Measurements from ENCODE around the gene EMP3.
"Not testable (repeated sequence)": the region's sequence is repeated elsewhere in the genome, so short reads cannot be mapped to it uniquely, and the experiment has no call there.

Gene EMP3, protein sequence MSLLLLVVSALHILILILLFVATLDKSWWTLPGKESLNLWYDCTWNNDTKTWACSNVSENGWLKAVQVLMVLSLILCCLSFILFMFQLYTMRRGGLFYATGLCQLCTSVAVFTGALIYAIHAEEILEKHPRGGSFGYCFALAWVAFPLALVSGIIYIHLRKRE

GRCh38 chr19:48325265-48325910, at the start of gene EMP3:
EMP3 (plus strand) TSS chr19:48325552; CDS start chr19:48326845, 1,293 bp downstream.
- no peak for DNase-seq

GRCh38 chr19:48279747-48280146, 45.6 kb upstream of the EMP3 start:
- no peak for DNase-seq

- no peak for DNase-seq
These were observed 41.4 kb upstream of the EMP3 start for GRCh38 chr19:48283908-48284307.

DNA sequence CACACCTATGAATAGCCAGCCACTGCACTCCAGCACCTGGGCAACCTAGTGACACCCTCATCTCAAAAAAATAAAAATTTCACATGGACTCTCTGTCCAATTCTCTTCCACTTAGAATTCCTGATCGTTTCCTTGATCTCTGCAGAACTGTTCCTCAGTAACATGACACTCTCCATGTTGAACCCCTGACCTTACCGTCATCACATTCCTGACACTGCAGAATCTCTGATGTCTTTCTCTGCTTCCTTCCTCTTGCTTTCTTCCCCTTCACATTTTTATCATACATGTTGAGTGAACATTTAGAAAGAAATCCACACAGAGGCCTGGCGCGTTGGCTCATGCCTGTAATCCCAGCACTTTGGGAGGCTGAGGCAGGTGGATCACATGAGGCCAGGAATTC, 40.5 kb upstream of the EMP3 start:
- no peak for DNase-seq

DNA sequence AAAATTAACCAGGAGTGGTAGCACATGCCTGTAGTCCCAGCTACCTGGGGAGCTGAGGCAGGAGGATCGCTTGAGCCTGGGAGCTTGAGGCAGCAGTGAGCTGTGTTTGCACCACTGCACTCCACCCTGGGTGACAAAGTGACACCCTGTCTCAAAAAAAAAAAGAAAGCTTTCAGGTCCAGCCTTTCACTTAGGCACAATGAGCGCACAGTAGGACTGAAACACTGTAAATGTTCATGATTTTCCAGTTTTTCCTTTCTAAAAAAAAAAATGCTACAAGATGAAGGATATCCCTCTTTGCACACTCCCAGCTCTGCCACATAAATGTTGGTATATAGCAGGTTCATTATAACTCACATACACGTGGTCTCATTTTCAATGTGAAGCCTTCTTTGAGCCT, 37.6 kb upstream of the EMP3 start:
- DNase-seq: no peak

DNA sequence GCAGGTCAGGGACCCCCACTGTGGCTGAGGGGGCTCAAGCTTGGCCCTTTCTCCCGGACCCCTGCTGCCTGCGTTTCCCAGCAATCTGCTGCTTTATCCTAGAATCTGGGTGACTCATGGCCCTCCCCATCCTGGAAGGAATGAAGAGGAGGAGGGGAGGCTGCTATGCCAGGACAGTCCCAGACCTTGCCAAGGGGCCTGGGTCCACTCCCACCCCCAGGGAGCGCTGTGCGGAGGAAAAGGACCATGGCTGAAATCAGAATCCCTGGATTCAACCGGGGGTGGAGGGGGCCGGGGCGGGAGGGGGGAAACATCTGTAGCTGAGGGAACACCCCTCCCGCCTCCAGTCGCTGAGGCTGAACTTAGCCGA, 35.0 kb upstream of the EMP3 start:
- no peak for DNase-seq

GRCh38 chr19:48290771-48291488, 34.4 kb upstream of the EMP3 start:
- DNase-seq: no peak

GRCh38 chr19:48291489-48291815, 33.9 kb upstream of the EMP3 start:
- DNase-seq: not testable (repeated sequence)

- DNase-seq: no peak
These were observed 32.6 kb upstream of the EMP3 start for GRCh38 chr19:48292798-48293197.

- no peak for DNase-seq
These were observed 29.9 kb upstream of the EMP3 start for GRCh38 chr19:48295458-48295857.

GRCh38 chr19:48296963-48297734, 28.2 kb upstream of the EMP3 start:
- no peak for DNase-seq

DNA sequence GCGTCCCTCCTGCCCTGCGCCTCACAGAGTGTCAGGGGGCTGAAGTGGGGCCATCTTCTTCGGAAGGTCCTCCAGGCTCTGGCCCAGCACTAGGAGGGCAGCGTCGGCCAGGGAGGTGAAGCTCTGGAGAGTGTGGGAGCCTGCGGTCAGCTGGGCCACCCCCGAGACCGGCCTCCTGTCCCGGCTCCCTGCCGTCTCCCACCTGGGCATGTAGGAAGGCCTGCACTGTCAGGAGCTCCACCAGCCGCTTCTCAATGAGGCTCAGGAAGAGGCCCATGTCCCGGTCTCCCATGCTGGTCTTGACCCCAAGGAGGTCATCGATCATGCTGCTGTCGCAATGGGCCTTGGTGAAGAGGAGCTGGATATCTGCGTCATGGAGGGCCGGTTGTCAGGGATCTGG, 27.4 kb upstream of the EMP3 start:
- no peak for DNase-seq

DNA sequence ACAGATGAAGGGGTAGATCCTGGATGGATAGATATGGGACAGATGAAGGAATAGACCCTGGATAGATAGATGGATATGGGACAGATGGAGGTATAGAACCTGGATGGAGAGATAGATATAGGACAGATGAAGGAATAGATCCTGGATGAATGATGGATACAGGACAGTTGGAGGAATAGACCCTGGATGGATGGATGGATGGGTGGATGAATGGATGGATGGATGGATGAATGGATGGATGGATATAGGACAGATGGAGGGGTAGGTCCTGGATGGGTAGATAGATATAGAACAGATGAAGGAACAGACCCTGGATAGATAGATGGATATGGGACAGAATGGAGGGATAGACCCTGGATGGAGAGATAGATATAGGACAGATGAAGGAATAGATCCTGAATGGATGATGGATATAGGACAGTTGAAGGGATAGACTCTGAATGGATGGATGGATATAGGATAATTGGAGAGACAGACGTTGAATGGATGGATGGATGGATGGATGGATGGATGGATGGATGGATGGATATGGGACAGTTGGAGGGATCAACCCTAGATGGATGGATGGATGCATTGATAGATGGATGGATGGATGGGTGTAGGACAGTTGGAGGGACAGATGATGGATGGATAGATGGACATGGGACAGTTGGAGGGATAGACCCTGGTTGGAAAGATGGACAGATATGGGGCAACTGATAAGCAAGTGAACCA, 23.3 kb upstream of the EMP3 start:
- no peak for DNase-seq

- no peak for DNase-seq
These were observed 22.8 kb upstream of the EMP3 start for GRCh38 chr19:48302600-48302959.

DNA sequence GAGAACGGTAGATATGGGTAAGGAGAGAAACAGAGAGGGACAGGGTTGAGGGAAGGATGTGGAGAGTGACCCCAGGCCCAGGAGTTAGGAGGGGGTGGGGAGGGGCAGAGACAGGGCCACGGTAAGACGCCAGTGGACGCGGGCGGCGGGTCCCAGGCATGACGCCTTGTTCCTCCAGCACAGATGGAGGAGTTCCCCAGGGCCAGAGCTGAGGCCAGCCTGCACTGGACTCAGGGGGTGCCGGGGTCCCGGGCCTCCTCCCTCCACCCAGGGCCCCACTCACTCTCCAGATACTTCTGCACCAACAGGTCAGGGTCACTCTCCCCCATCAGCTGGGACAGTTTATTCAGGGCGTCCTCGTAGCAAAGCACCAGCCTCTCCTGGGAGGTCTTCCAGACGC, 22.0 kb upstream of the EMP3 start:
- no peak for DNase-seq

DNA sequence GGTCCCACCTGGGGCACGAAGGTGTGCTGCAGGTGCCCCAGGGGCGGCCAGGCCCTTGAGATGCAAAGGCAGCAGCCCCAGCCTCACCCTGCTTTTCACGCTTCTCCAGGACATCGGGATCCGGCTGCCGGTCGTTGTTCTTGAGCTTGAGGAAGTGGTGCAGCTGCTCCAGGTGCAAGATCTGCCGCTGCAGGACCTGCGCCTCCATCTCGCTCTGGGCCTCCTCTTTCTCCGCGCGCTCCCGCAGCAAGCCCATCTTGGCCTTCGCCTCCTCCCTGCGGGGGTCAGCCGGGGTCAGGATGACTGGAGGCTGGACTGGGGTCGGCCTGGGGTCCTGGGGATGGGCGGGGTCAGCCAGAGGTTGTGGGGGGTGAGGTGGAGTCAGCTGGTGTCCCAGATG, 21.5 kb upstream of the EMP3 start:
- no peak for DNase-seq

GRCh38 chr19:48308631-48309586, 16.4 kb upstream of the EMP3 start:
- no peak for DNase-seq

GRCh38 chr19:48309731-48310130, 15.6 kb upstream of the EMP3 start:
- not testable (repeated sequence) for DNase-seq

DNA sequence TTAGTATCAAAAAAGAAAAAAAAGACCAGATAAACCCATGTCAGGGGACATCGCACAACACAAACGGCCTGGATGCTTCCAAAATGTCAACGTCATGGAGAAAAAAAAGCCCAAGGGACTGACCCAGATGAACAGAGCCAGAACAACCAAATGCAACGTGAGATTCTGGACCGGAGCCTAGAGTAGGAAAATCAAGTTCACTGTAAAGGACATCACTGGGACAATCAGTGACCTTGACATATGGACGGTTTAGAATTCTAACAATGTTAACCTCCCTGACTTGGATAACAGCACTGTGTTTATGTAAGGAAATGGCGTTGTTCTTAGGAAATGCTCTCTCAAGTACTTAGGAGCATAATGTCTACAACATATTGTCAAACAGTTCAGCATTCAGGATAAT, 15.1 kb upstream of the EMP3 start:
- no peak for DNase-seq

GRCh38 chr19:48311384-48311783, 14.0 kb upstream of the EMP3 start:
- DNase-seq: no peak

DNA sequence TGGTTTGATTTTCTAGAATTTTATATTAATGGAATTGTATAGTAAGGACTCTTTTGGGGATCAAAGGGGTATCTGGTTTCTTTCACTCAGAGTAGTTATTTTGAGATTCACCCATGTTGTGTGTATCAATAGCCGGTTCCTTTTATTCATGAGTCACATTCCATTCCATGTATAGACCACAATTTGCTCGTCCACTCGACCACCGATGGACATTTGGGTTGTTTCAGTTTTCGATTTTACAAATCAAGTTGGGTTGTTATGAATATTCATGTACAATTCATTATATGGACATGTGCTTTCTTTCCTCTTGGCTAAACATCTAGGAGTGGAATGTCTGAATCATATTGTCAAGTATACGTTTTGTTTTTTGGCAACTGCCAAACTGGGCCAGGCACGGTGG, 9.6 kb upstream of the EMP3 start:
- no peak for DNase-seq

DNA sequence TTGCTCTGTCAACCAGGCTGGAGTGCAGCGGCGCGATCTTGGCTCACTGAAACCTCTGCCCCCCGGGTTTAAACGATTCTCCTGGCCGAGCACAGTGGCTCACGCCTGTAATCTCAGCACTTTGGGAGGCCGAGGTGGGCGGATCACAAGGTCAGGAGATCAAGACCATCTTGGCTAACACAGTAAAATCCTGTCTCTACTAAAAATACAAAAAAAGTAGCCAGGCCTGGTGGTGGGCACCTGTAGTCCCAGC, 7.7 kb upstream of the EMP3 start:
- not testable (repeated sequence) for DNase-seq

Data from NCI-H1048 (cell line).